HepG2 (cell line): ENCODE measurements around the gene CTSA. TPM values are rescaled to one million over a fixed set of nuclear protein-coding genes. Genes with fewer than 3 reads are reported as not detected.

ENCODE experiments used
- AGO2 ChIP-seq: fragments of 200-400 bp; formaldehyde crosslinking; optimal IDR thresholded peaks from 2 replicates; pipeline ENCODE3; 2017; ENCODE audit warnings: mild to moderate bottlenecking, low read depth, low read length, moderate library complexity
- BCLAF1 ChIP-seq: fragments of 450-650 bp; IDR thresholded peaks from 2 replicates; pipeline ENCODE4 v1.6.1; 2017; ENCODE audit warnings: mild to moderate bottlenecking
- IRF1 ChIP-seq: sonication (generic); formaldehyde crosslinking; IDR thresholded peaks from 2 replicates; pipeline ENCODE4 v1.4.0; 2020; ENCODE audit warnings: low read depth, mild to moderate bottlenecking, missing genetic modification reagents
- KLF15 ChIP-seq: sonication (generic); formaldehyde crosslinking; IDR thresholded peaks from 2 replicates; pipeline ENCODE4 v1.8.1; 2023; ENCODE audit warnings: borderline replicate concordance, mild to moderate bottlenecking, inconsistent platforms, missing genetic modification reagents, mixed read lengths
- MLXIP ChIP-seq: sonication (generic); formaldehyde crosslinking; IDR thresholded peaks from 2 replicates; pipeline ENCODE4 v1.9.0; 2021; ENCODE audit warnings: missing genetic modification reagents, borderline replicate concordance
- NAIF1 ChIP-seq: sonication (generic); formaldehyde crosslinking; IDR thresholded peaks from 2 replicates; pipeline ENCODE4 v1.5.0; 2020; ENCODE audit warnings: mild to moderate bottlenecking, missing genetic modification reagents, borderline replicate concordance
- NCOA1 ChIP-seq: sonication (generic); formaldehyde crosslinking; IDR thresholded peaks from 2 replicates; pipeline ENCODE4 v1.9.0; 2021; ENCODE audit warnings: missing genetic modification reagents
- NFYC ChIP-seq: IDR thresholded peaks from 2 replicates; pipeline ENCODE4 v1.6.1; 2016; ENCODE audit warnings: missing genetic modification reagents, missing compliant biosample characterization
- PLRG1 ChIP-seq: fragments of 450-650 bp; conservative IDR thresholded peaks from 2 replicates; pipeline ENCODE4 v1.6.1; 2016
- PLSCR1 ChIP-seq: sonication (generic); formaldehyde crosslinking; IDR thresholded peaks from 2 replicates; pipeline ENCODE4 v1.5.0; 2020; ENCODE audit warnings: missing genetic modification reagents, mild to moderate bottlenecking, borderline replicate concordance
- POLR2G ChIP-seq: fragments of 200-400 bp; formaldehyde crosslinking; IDR thresholded peaks from 2 replicates; pipeline ENCODE4 v1.6.1; 2018; ENCODE audit warnings: mild to moderate bottlenecking, low read depth, low read length, moderate library complexity
- RNF2 ChIP-seq: fragments of 450-650 bp; conservative IDR thresholded peaks from 2 replicates; pipeline ENCODE4 v1.6.1; 2016; ENCODE audit warnings: low read depth
- UBTF ChIP-seq: sonication (generic); formaldehyde crosslinking; IDR thresholded peaks from 2 replicates; pipeline ENCODE4 v1.4.0; 2020; ENCODE audit warnings: mild to moderate bottlenecking, missing genetic modification reagents
- ZNF362 ChIP-seq: sonication (generic); formaldehyde crosslinking; IDR thresholded peaks from 2 replicates; pipeline ENCODE4 v1.4.0; 2020; ENCODE audit warnings: missing genetic modification reagents, mild to moderate bottlenecking, borderline replicate concordance
- ZNF549 ChIP-seq: sonication (generic); formaldehyde crosslinking; IDR thresholded peaks from 2 replicates; pipeline ENCODE4 v1.5.0; 2020; ENCODE audit warnings: missing genetic modification reagents
- ZNF589 ChIP-seq: sonication (generic); formaldehyde crosslinking; conservative IDR thresholded peaks from 2 replicates; pipeline ENCODE4 v1.8.0; 2022; ENCODE audit warnings: mild to moderate bottlenecking, moderate library complexity, missing genetic modification reagents
- ZNF605 ChIP-seq: sonication (generic); formaldehyde crosslinking; IDR thresholded peaks from 2 replicates; pipeline ENCODE4 v1.8.0; 2022; ENCODE audit warnings: mild to moderate bottlenecking, missing genetic modification reagents
- ZNF691 ChIP-seq: sonication (generic); formaldehyde crosslinking; IDR thresholded peaks from 2 replicates; pipeline ENCODE4 v1.4.0; 2020; ENCODE audit warnings: missing genetic modification reagents, low read depth, mild to moderate bottlenecking, borderline replicate concordance
- polyA plus RNA-seq, 8 experiments: library from polyadenylated mRNA; depleted of rRNA in 3 of 8; stranded (reverse) in 7 of 8; unstranded in 1 of 8; fragments of >200 nt; fragmentation: Illumina TruSeq in 4 of 8; extraction: Trizol in 4 of 8; gene quantifications; 2 replicates each; pipeline versions ENCODE4 v1.2.1 to v1.2.3, GENCODE V29; 2011 to 2016; ENCODE audit warnings: low read depth in 4 of 8, missing spikeins in 1 of 8, mixed read lengths in 1 of 8; ENCODE audit not compliant: insufficient read depth in 1 of 8
- total RNA-seq, 5 experiments: library from RNA; depleted of rRNA; stranded (reverse); fragments of >200 nt; fragmentation: Illumina TruSeq; extraction: Trizol; gene quantifications; 2 replicates each; pipeline ENCODE4 v1.2.3, GENCODE V29; 2016; ENCODE audit warnings: low read depth in 1 of 5

CTSA gene
- total and polyA plus RNA-seq, 2 of the 13 experiments (the other 11 are each of a cell fraction or from before 2014, with no cell fraction given): 202 to 231 TPM

- no peak for TF ChIP-seq NFYC (CRISPR knock-in tag)
- TF ChIP-seq UBTF: peak; percentile 36; the same call in 1 of the 2 replicates
- TF ChIP-seq POLR2G: peak; percentile 30; the same call in 1 of the 2 replicates
- no peak for TF ChIP-seq PLRG1
- no peak for TF ChIP-seq BCLAF1
- TF ChIP-seq IRF1 (CRISPR knock-in tag): no peak
- no peak for TF ChIP-seq NAIF1
- TF ChIP-seq MLXIP (CRISPR knock-in tag): no peak
- no peak for TF ChIP-seq RNF2
- TF ChIP-seq ZNF362: no peak
- TF ChIP-seq ZNF589: no peak
- TF ChIP-seq ZNF549 (CRISPR knock-in tag): no peak
- no peak for TF ChIP-seq PLSCR1 (CRISPR knock-in tag)
- TF ChIP-seq AGO2: peak; percentile 57
- no peak for TF ChIP-seq NCOA1 (CRISPR knock-in tag)
- TF ChIP-seq KLF15: 0 out of 2 replicates have a peak, but pooled peaks have one; percentile 19
- no peak for TF ChIP-seq ZNF691 (CRISPR knock-in tag)
- TF ChIP-seq ZNF605 (CRISPR knock-in tag): no peak
Observed at GRCh38 chr20:45888681-45889080, 2.5 kb upstream of the CTSA start (continued).
